Cardiac muscle cell (in vitro differentiated cells and primary cell): ENCODE measurements around the gene SLC27A6. TPM values are rescaled to one million over a fixed set of nuclear protein-coding genes. Genes with fewer than 3 reads are reported as not detected.

ENCODE experiments used
- DNase-seq, 2 donors: peaks; one replicate each; pipeline versions ENCODE4 v3.0.0 to v3.0.0-alpha.2; 2010 to 2017; ENCODE audit warnings: low read depth in 1 of 2, low spot score in 1 of 2
- H3K27ac ChIP-seq: fragments of 200-600 bp; sonication (generic); 2 replicates; pipeline ENCODE4 v1.5.1; 2016
- H3K27me3 ChIP-seq: fragments of 200-600 bp; sonication (generic); 2 replicates; pipeline ENCODE4 v1.6.0; 2016; ENCODE audit warnings: control low read depth
- H3K36me3 ChIP-seq: fragments of 200-600 bp; sonication (generic); 2 replicates; pipeline ENCODE4 v1.5.1; 2016; ENCODE audit warnings: control low read depth
- H3K4me1 ChIP-seq: fragments of 200-600 bp; sonication (generic); 2 replicates; pipeline ENCODE4 v1.8.1; 2017; ENCODE audit warnings: low read depth, mild to moderate bottlenecking, mixed run types
- H3K4me3 ChIP-seq: fragments of 200-600 bp; sonication (generic); 2 replicates; pipeline ENCODE4 v1.5.1; 2016; ENCODE audit warnings: mild to moderate bottlenecking
- H3K9me3 ChIP-seq: fragments of 200-600 bp; sonication (generic); 2 replicates; pipeline ENCODE4 v1.5.1; 2017; ENCODE audit warnings: low read depth, mild to moderate bottlenecking, control low read depth
- CTCF ChIP-seq: IDR thresholded peaks from 2 replicates; pipeline ENCODE4 v1.5.1; 2012; ENCODE audit warnings: low read depth, mild to moderate bottlenecking, low read length
- polyA plus RNA-seq: library from polyadenylated mRNA; unstranded; fragments of >200 nt; fragmentation: Nextera tagmentation; extraction: Ambion mirVana; gene quantifications from 2 replicates; pipeline ENCODE4 v1.2.1, GENCODE V29; 2016
- total RNA-seq: library from RNA; depleted of rRNA; stranded (reverse); fragments of >200 nt; gene quantifications from 2 replicates; pipeline ENCODE4 v1.2.3, GENCODE V29; 2016

The SLC27A6 gene
- total and polyA plus RNA-seq, 2 experiments from 2014 or later = 53.8 to 64.0 TPM

GRCh38 chr5:129002527-129002842 lies 37.2 kb downstream of the SLC27A6 start:
- H3K36me3 ChIP-seq = peaks cover 6% of the 10 kb centered on the region
- no peak overlapping the region for H3K4me3 ChIP-seq
- H3K4me1 ChIP-seq = peaks cover 3% of the 10 kb centered on the region
- H3K27me3 ChIP-seq = no peaks in the 10 kb centered on the region
- no peak for DNase-seq
- no peaks in the 10 kb centered on the region for H3K9me3 ChIP-seq
- TF ChIP-seq CTCF = no peak
- no peak overlapping the region for H3K27ac ChIP-seq

- no peak for DNase-seq
- peaks cover 3% of the 10 kb centered on the region for H3K4me1 ChIP-seq
These were observed 37.9 kb downstream of the SLC27A6 start for GRCh38 chr5:129003232-129003631.

GRCh38 chr5:129014185-129014584 lies 48.9 kb downstream of the SLC27A6 start:
- H3K36me3 ChIP-seq = peaks cover 5% of the 10 kb centered on the region
- no peaks in the 10 kb centered on the region for H3K27me3 ChIP-seq
- TF ChIP-seq CTCF = no peak
- DNase-seq = no peak
- H3K4me3 ChIP-seq = no peak overlapping the region
- peak overlapping the region; percentile 79 for H3K27ac ChIP-seq
- H3K9me3 ChIP-seq = no peaks in the 10 kb centered on the region
- peaks cover 21% of the 10 kb centered on the region for H3K4me1 ChIP-seq

More at GRCh38 chr5:129003232-129003631, 37.9 kb downstream of the SLC27A6 start:
- Histone ChIP-seq H3K4me3 (no peak overlapping the region), H3K27ac (peak overlapping the region; percentile 12), H3K36me3 (peaks cover 7% of the 10 kb centered on the region), H3K27me3 (no peaks in the 10 kb centered on the region), H3K9me3 (no peaks in the 10 kb centered on the region)
- TF ChIP-seq CTCF = no peak

GRCh38 chr5:129018837-129019236 lies 53.5 kb downstream of the SLC27A6 start:
- Histone ChIP-seq H3K27me3 (no peaks in the 10 kb centered on the region), H3K9me3 (no peaks in the 10 kb centered on the region), H3K27ac (no peak overlapping the region), H3K4me3 (no peak overlapping the region), H3K4me1 (peaks cover 29% of the 10 kb centered on the region), H3K36me3 (peaks cover 5% of the 10 kb centered on the region)
- TF ChIP-seq CTCF = no peak
- DNase-seq = no peak

- TF ChIP-seq CTCF = no peak
- Histone ChIP-seq H3K9me3 (no peaks in the 10 kb centered on the region), H3K4me1 (peaks cover 24% of the 10 kb centered on the region), H3K36me3 (peaks cover 5% of the 10 kb centered on the region), H3K27ac (no peak overlapping the region), H3K27me3 (no peaks in the 10 kb centered on the region), H3K4me3 (no peak overlapping the region)
- no peak for DNase-seq
These were observed 54.2 kb downstream of the SLC27A6 start for GRCh38 chr5:129019401-129019908.

DNA sequence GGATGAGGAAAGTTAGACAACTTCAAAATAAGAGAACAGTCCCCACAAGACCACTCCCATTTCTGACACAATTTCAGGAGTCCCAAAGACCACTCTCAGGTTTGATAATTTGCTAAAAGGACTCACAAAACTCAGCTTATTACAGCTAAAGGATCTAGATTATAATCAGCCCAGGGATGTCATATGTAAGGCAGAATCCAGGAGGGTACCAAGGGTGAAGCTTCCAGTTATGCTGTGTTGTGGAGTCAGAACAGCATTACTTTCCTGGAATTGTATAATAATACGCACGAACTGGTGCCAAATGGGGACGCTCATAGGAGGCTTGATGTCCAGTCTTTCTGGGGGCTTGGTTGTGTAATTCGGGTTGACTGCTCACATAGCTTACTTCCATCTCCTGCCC lies 55.4 kb downstream of the SLC27A6 start:
- TF ChIP-seq CTCF = no peak
- peaks cover 2% of the 10 kb centered on the region for H3K36me3 ChIP-seq
- H3K27me3 ChIP-seq = no peaks in the 10 kb centered on the region
- no peak overlapping the region for H3K27ac ChIP-seq
- H3K4me1 ChIP-seq = peaks cover 19% of the 10 kb centered on the region
- no peak overlapping the region for H3K4me3 ChIP-seq
- no peaks in the 10 kb centered on the region for H3K9me3 ChIP-seq
- no peak for DNase-seq
